HepG2 (cell line): ENCODE measurements around the gene NIPAL3. TPM values are rescaled to one million over a fixed set of nuclear protein-coding genes. Genes with fewer than 3 reads are reported as not detected.
A peak's percentile ranks its signal among the peaks of the same experiment; 100 is the strongest.

Experiments used
- ATF3 ChIP-seq: sonication (generic); formaldehyde crosslinking; IDR thresholded peaks from 2 replicates; pipeline ENCODE4 v1.4.0; 2020; ENCODE audit warnings: missing genetic modification reagents
- ELF1 ChIP-seq: sonication (generic); formaldehyde crosslinking; IDR thresholded peaks from 2 replicates; pipeline ENCODE4 v1.4.0; 2020; ENCODE audit warnings: missing genetic modification reagents
- ELF4 ChIP-seq: sonication (generic); formaldehyde crosslinking; IDR thresholded peaks from 2 replicates; pipeline ENCODE4 v1.5.0; 2020; ENCODE audit warnings: missing genetic modification reagents, mild to moderate bottlenecking, moderate library complexity, borderline replicate concordance
- FOXJ3 ChIP-seq: sonication (generic); formaldehyde crosslinking; IDR thresholded peaks from 2 replicates; pipeline ENCODE4 v1.4.0; 2020; ENCODE audit warnings: missing genetic modification reagents, mild to moderate bottlenecking, borderline replicate concordance
- GABPA ChIP-seq, 2 experiments: IDR thresholded peaks; 2 replicates each; pipeline ENCODE4 v1.6.1; 2011 to 2016; ENCODE audit warnings: low read depth in 2 of 2, low read length in 1 of 2, missing biosample characterization in 1 of 2, missing genetic modification characterization in 1 of 2
- MYC ChIP-seq: sonication (generic); formaldehyde crosslinking; IDR thresholded peaks from 2 replicates; pipeline ENCODE4 v1.9.0; 2021; ENCODE audit warnings: missing genetic modification reagents, borderline replicate concordance
- NBN ChIP-seq: fragments of 450-650 bp; conservative IDR thresholded peaks from 2 replicates; pipeline ENCODE4 v1.6.1; 2017
- SP1 ChIP-seq, 2 experiments: fragments of 450-650 bp in 1 of 2; sonication (generic) in 1 of 2; formaldehyde crosslinking in 1 of 2; IDR thresholded peaks; 2 replicates each; pipeline versions ENCODE4 v1.4.0 to v1.6.1; 2016 to 2020; ENCODE audit warnings: missing genetic modification reagents in 1 of 2
- STAT5B ChIP-seq: sonication (generic); formaldehyde crosslinking; IDR thresholded peaks from 2 replicates; pipeline ENCODE4 v1.4.0; 2020; ENCODE audit warnings: missing genetic modification reagents
- TEF ChIP-seq: sonication (generic); formaldehyde crosslinking; IDR thresholded peaks from 2 replicates; pipeline ENCODE4 v1.5.0; 2020; ENCODE audit warnings: missing genetic modification reagents
- WIZ ChIP-seq: sonication (generic); formaldehyde crosslinking; IDR thresholded peaks from 2 replicates; pipeline ENCODE4 v1.5.1; 2020; ENCODE audit warnings: mild to moderate bottlenecking, missing genetic modification reagents
- ZNF143 ChIP-seq: sonication (generic); formaldehyde crosslinking; IDR thresholded peaks from 2 replicates; pipeline ENCODE4 v1.4.0; 2020; ENCODE audit warnings: missing genetic modification reagents
- ZNF17 ChIP-seq: sonication (generic); formaldehyde crosslinking; IDR thresholded peaks from 2 replicates; pipeline ENCODE4 v1.5.0; 2020; ENCODE audit warnings: mild to moderate bottlenecking, missing genetic modification reagents
- ZNF235 ChIP-seq: sonication (generic); formaldehyde crosslinking; IDR thresholded peaks from 2 replicates; pipeline ENCODE4 v1.8.1; 2023; ENCODE audit warnings: mild to moderate bottlenecking, missing genetic modification reagents, borderline replicate concordance
- ZNF577 ChIP-seq: sonication (generic); formaldehyde crosslinking; IDR thresholded peaks from 2 replicates; pipeline ENCODE4 v1.4.0; 2020; ENCODE audit warnings: mild to moderate bottlenecking, low read depth, missing genetic modification reagents, borderline replicate concordance
- polyA plus RNA-seq, 8 experiments: library from polyadenylated mRNA; depleted of rRNA in 3 of 8; stranded (reverse) in 7 of 8; unstranded in 1 of 8; fragments of >200 nt; fragmentation: Illumina TruSeq in 4 of 8; extraction: Trizol in 4 of 8; gene quantifications; 2 replicates each; pipeline versions ENCODE4 v1.2.1 to v1.2.3, GENCODE V29; 2011 to 2016; ENCODE audit warnings: low read depth in 4 of 8, missing spikeins in 1 of 8, mixed read lengths in 1 of 8; ENCODE audit not compliant: insufficient read depth in 1 of 8
- total RNA-seq, 5 experiments: library from RNA; depleted of rRNA; stranded (reverse); fragments of >200 nt; fragmentation: Illumina TruSeq; extraction: Trizol; gene quantifications; 2 replicates each; pipeline ENCODE4 v1.2.3, GENCODE V29; 2016; ENCODE audit warnings: low read depth in 1 of 5
- TF ChIP-seq, protein P1 (sequence below): sonication (generic); formaldehyde crosslinking; IDR thresholded peaks from 2 replicates; pipeline ENCODE4 v1.8.1; 2023; ENCODE audit warnings: mild to moderate bottlenecking, missing genetic modification reagents
- TF ChIP-seq, protein P2 (sequence below): sonication (generic); formaldehyde crosslinking; IDR thresholded peaks from 2 replicates; pipeline ENCODE4 v1.8.0; 2022; ENCODE audit warnings: missing genetic modification reagents, low read depth, mild to moderate bottlenecking, borderline replicate concordance
- TF ChIP-seq, protein P3 (sequence below): sonication (generic); formaldehyde crosslinking; IDR thresholded peaks from 2 replicates; pipeline ENCODE4 v1.5.0; 2020; ENCODE audit warnings: mild to moderate bottlenecking, low read depth, missing genetic modification reagents, borderline replicate concordance
- TF ChIP-seq, protein P4 (sequence below): sonication (generic); formaldehyde crosslinking; IDR thresholded peaks from 2 replicates; pipeline ENCODE4 v1.5.1; 2020; ENCODE audit warnings: mild to moderate bottlenecking, missing genetic modification reagents, borderline replicate concordance

NIPAL3 gene
- total and polyA plus RNA-seq, 2 of the 13 experiments (the other 11 are each of a cell fraction or from before 2014, with no cell fraction given) = 5.6 to 8.6 TPM

GRCh38 chr1:24415910-24416665 lies 486 bp downstream of the NIPAL3 start (continued):
- TF ChIP-seq NBN (no peak), ZNF235 (no peak), ELF1 (CRISPR knock-in tag) (no peak; the same call in 1 of the 2 replicates), ZNF143 (CRISPR knock-in tag) (no peak), GABPA (IDR thresholded peaks at IDR 0.05; ENCODE audit: low read depth, low read length) (no peak), GABPA (CRISPR knock-in tag; IDR thresholded peaks at IDR 0.05; ENCODE audit: low read depth) (0 out of 2 replicates have a peak, but pooled peaks have one; percentile 25), ATF3 (no peak), TEF (CRISPR knock-in tag) (no peak), ELF4 (CRISPR knock-in tag) (peak; percentile 61), MYC (peak; percentile 24; the same call in 1 of the 2 replicates), FOXJ3 (CRISPR knock-in tag) (0 out of 2 replicates have a peak, but pooled peaks have one; percentile 4), ZNF17 (no peak), ZNF577 (no peak), WIZ (CRISPR knock-in tag) (no peak), STAT5B (CRISPR knock-in tag) (no peak), SP1 (IDR thresholded peaks at IDR 0.05) (no peak), SP1 (CRISPR knock-in tag; IDR thresholded peaks at IDR 0.05) (0 out of 2 replicates have a peak, but pooled peaks have one; percentile 4)
- TF ChIP-seq, protein P1, sequence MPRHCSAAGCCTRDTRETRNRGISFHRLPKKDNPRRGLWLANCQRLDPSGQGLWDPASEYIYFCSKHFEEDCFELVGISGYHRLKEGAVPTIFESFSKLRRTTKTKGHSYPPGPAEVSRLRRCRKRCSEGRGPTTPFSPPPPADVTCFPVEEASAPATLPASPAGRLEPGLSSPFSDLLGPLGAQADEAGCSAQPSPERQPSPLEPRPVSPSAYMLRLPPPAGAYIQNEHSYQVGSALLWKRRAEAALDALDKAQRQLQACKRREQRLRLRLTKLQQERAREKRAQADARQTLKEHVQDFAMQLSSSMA (CRISPR knock-in tag) = no peak
- TF ChIP-seq, protein P2, sequence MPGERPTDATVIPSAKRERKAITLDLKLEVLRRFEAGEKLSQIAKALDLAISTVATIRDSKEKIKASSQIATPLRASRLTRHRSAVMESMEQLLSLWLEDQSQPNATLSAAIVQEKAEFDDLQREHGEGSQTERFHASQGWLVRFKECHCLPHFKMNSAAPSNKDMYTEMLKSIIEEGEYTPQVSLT (CRISPR knock-in tag) = no peak
- TF ChIP-seq, protein P3, sequence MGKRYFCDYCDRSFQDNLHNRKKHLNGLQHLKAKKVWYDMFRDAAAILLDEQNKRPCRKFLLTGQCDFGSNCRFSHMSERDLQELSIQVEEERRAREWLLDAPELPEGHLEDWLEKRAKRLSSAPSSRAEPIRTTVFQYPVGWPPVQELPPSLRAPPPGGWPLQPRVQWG = no peak
- TF ChIP-seq, protein P4, sequence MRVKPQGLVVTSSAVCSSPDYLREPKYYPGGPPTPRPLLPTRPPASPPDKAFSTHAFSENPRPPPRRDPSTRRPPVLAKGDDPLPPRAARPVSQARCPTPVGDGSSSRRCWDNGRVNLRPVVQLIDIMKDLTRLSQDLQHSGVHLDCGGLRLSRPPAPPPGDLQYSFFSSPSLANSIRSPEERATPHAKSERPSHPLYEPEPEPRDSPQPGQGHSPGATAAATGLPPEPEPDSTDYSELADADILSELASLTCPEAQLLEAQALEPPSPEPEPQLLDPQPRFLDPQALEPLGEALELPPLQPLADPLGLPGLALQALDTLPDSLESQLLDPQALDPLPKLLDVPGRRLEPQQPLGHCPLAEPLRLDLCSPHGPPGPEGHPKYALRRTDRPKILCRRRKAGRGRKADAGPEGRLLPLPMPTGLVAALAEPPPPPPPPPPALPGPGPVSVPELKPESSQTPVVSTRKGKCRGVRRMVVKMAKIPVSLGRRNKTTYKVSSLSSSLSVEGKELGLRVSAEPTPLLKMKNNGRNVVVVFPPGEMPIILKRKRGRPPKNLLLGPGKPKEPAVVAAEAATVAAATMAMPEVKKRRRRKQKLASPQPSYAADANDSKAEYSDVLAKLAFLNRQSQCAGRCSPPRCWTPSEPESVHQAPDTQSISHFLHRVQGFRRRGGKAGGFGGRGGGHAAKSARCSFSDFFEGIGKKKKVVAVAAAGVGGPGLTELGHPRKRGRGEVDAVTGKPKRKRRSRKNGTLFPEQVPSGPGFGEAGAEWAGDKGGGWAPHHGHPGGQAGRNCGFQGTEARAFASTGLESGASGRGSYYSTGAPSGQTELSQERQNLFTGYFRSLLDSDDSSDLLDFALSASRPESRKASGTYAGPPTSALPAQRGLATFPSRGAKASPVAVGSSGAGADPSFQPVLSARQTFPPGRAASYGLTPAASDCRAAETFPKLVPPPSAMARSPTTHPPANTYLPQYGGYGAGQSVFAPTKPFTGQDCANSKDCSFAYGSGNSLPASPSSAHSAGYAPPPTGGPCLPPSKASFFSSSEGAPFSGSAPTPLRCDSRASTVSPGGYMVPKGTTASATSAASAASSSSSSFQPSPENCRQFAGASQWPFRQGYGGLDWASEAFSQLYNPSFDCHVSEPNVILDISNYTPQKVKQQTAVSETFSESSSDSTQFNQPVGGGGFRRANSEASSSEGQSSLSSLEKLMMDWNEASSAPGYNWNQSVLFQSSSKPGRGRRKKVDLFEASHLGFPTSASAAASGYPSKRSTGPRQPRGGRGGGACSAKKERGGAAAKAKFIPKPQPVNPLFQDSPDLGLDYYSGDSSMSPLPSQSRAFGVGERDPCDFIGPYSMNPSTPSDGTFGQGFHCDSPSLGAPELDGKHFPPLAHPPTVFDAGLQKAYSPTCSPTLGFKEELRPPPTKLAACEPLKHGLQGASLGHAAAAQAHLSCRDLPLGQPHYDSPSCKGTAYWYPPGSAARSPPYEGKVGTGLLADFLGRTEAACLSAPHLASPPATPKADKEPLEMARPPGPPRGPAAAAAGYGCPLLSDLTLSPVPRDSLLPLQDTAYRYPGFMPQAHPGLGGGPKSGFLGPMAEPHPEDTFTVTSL (CRISPR knock-in tag) = 0 out of 2 replicates have a peak, but pooled peaks have one; percentile 17
